ENCODE results near the gene ZNF185.

The ZNF185 gene

DNA sequence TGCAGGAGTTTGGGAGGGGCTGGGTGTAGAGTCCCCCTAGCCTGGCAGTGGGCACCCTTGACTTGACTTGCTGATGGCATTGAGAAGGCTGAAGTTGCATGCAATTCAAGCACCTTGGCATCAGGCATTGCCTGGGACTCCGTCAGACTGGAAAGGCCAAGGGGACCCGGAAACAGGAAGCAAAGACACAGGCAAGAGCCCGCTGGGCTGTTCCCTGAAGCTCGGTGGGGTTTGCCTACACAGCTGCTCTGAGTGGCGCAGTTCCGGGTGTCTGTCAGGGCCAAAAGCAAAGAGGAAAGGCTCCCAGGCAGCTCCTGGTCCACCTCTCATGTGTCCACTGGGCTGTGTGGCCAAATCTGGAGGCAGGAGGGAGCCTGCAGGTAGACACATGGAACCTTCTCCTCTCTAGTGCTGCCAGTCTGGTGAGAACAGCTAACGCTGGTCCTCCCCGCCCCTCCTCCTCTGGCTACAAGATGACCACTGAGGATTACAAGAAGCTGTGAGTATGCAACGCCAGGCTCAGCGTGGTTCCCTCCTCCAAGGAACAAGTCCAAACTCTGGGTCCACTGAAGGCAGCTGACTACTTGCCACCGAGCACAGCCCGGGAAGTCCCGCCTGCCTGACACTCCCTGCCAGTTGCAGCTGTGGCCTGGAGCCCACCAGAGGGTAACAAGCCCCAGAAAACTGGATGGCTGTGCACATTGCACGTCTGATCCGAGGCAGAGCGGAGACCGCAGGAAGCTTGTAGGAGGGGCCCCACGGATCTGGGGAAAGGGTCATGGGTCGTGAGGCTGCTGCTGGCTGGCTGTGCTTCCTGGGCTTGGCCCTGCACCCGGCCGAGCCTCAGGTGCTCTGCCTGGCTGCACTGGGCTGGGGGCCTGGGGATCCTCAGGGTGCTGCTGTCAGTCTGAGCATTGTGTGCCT is 20.1 kb downstream of the ZNF185 start:
- DNase-seq (ENCODE audit: low spot score) = no peak

GRCh38 chrX:152918707-152919106 is 20.8 kb downstream of the ZNF185 start:
- no peak for DNase-seq (ENCODE audit: low spot score)

DNA sequence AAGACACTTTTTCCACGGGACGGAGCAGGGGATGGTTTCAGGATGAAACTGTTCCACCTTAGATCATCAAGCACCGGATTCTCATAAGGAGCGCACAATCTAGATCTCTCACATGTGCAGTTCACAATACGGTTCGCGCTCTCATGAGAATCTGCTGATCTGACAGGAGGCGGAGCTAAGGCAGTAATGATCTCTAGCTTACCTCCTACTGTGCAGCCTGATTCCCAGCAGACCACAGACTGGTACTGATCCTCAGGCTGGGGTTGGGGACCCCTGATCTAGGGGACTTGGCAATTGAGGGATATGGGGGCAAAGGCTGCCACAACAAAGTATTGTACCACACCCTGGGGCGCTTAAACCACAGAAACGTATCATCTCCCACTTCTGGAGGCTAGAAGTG is 25.7 kb downstream of the ZNF185 start:
- DNase-seq (ENCODE audit: low spot score) = no peak

GRCh38 chrX:152925835-152926234 is 28.0 kb downstream of the ZNF185 start:
- no peak for DNase-seq (ENCODE audit: low spot score)

DNA sequence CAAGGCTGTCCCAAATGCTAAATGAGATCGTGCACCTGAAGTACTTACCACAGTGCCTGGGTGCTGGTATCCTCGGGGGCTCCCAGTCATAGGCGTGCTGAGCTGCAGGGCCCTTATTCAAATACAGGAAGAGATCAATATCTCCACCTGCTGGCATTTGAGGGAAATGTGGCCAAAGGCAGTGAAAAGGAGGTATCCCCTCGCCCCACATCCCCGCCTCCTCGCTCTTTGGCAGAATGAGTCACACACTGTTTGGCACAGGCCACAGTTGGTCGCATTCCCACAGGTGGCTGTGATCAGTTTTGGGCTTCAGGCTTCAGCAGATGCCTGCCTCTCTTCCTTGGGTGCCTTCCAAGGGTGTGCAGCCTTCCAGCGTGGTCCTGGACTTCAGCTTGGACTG is 28.4 kb downstream of the ZNF185 start:
- no peak for DNase-seq (ENCODE audit: low spot score)

- DNase-seq (ENCODE audit: low spot score) = no peak
These were observed 29.1 kb downstream of the ZNF185 start for GRCh38 chrX:152926923-152927322.

DNA sequence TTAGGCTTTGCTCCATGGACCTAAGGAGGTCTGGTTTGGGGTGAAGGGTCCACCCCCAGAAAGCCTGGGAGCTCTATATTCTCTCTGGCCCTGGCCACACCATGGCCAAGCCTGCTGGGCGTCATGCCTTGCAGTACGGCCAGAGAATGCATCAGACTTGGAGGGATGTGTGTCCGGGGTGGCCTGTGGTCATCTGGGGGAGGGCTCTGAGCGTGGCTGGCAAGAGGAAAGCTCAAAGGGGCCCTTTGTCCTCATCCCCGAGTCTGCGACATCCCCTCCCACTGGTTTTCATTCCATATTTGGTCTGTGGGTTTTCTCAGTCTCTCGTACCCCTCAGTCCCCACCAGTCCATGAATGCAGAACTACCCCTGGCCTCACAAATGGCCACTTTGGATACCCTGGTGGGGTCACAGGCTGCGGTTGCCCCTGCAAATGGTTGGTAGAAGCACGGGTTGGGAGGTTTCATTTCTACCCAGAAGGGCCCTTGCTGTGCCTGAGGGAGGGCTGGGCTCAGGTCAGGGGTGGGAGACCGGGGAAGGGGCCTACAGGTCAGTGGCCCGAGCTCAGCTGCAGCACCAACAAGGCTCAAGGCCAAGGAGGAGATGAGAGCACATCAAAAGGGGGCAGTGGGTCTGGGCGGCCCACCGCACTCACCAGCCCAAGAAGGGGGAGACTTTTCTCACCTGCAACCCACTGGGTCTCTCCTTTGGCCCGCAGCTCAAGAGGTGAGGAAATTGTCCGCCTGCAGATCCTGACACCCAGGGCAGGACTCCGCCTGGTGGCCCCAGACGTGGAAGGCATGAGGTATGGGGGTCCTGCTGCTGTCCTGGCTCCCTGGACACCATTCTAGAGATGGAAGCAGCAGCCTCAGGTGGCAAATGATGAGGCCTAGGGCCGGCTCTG is 30.2 kb downstream of the ZNF185 start:
- DNase-seq (ENCODE audit: low spot score) = no peak

- no peak for DNase-seq (ENCODE audit: low spot score)
These were observed 31.0 kb downstream of the ZNF185 start for GRCh38 chrX:152928761-152929400.

GRCh38 chrX:152929898-152930297 is 32.0 kb downstream of the ZNF185 start:
- no peak for DNase-seq (ENCODE audit: low spot score)

- no peak for DNase-seq (ENCODE audit: low spot score)
These were observed 32.6 kb downstream of the ZNF185 start for GRCh38 chrX:152930516-152930915.

DNA sequence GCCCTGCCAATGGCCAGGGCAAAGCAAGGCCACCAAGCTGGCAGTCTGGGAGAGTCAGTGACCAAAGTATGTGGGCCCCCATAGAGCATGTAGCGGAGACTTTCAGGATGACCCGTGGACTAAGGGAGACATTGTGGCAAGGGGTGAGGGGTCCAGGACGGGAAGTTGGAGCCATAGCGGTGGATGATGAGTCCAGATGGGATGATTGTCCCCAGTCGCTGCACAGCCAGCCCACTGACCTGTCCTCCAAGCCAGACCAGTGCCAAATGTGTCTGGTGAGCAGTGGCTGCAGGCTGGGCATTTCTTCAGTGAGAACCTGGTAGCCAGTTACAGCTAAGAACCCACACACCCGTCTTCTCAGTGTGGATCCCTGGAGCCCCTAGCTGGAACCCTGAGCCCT is 34.3 kb downstream of the ZNF185 start:
- no peak for DNase-seq (ENCODE audit: low spot score)

GRCh38 chrX:152932598-152933175 is 34.8 kb downstream of the ZNF185 start:
- no peak for DNase-seq (ENCODE audit: low spot score)

DNA sequence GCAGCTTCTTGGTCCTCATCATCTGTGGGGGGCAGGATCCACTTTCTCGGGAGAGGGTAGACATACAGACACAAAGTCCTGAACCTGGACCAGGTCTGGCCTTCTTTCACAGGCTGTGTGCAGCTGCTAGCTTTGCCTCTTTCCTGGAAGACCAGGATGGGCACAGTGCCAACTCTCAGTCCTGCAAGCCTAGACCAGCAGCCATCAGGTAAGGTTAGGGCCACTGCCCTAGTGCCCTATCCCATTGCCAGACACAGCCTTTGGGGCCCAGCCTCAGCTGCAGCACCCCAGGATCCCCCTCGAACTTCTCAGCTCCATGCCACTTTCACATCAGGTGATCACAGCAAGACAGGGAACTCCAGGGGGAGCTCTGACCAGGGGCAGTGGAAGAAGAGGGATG is 38.4 kb downstream of the ZNF185 start:
- DNase-seq (ENCODE audit: low spot score) = no peak

GRCh38 chrX:152937236-152937635 is 39.4 kb downstream of the ZNF185 start:
- no peak for DNase-seq (ENCODE audit: low spot score)

GRCh38 chrX:152941328-152942076 is 43.6 kb downstream of the ZNF185 start:
- peak; percentile 91 for DNase-seq (ENCODE audit: low spot score)

- DNase-seq (ENCODE audit: low spot score) = no peak
These were observed 44.2 kb downstream of the ZNF185 start for GRCh38 chrX:152942077-152942442.

GRCh38 chrX:152943826-152944225 is 46.0 kb downstream of the ZNF185 start:
- DNase-seq (ENCODE audit: low spot score) = no peak

DNA sequence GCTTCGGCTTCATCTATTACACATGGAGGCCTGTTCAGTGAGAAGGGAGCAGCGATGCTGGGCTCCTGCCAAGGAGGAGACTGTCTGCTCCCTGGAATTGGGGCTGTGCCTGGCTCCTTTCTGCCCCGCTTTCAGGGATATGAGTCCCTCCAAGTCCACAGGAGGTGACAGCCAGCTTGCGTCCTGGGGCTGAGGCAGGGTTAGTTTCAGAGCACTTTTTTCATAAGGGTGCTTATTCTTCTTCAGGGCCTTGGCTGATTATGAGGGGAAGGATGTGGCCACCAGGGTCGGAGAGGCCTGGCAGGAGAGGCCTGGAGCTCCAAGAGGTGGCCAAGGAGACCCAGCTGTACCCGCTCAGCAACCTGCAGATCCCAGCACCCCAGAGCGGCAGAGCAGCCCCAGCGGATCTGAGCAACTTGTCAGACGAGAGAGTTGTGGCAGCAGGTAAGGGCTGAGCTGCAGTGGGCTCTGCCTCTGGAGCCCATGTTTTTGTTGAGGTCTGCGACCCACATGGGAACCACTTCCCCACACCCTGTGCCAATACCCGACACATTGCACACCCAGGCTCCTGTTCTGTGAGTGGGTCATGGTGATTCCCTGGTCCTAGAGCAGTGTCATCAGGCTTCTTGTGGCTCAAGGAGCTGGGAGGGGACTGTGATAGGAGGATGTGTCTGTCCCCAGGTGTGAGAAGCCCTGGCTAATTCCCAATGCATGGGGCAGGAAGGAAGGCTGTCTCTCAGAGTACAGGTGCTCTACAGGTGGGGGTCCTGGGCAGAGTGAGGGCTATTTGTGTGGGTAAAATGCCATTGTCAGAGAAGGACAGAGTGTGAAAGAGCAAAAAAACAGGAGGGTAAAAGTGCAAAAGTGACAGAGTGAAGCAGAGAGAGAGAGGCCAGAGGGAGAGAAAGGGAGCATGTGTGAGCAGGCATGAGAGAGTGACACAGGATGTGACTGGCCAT is 47.4 kb downstream of the ZNF185 start:
- no peak for DNase-seq (ENCODE audit: low spot score)

DNA sequence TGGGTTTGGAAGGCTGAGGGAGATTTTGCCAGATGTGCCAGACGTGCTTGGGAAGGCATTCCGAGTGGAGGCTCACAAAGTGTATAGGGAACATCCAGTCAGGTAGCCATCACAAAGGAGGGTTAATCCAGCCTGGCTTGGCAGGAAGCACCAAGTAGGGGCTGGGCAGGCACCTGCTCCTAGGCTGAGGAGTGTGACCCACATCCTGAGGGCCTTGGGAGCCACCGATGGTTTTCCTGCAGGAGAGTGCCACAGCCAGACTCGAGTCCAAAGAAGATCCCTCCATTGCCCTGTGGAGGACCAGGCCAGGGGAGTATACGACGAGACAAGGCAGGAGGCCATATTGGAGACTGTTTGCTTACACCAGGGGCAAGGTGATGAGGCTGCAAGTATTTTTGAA is 48.8 kb downstream of the ZNF185 start:
- DNase-seq (ENCODE audit: low spot score) = no peak
